Stimulated activated CD4-positive, alpha-beta T cell treated with anti-CD3 and anti-CD28 coated beads, Interleukin-4, amount 100 ng/mL, for 48 hours (primary cell): Measurements from ENCODE around the gene SLC2A5.
"Not testable (repeated sequence)": the region's sequence is repeated elsewhere in the genome, so short reads cannot be mapped to it uniquely, and the experiment has no call there.

ENCODE experiments used
- DNase-seq, 2 donors: peaks; one replicate each; pipeline ENCODE4 v3.0.0-alpha.2; 2020; ENCODE audit warnings: low read depth in 2 of 2

Gene SLC2A5

GRCh38 chr1:9069326-9070100 is at the start of gene SLC2A5:
TSS of gene SLC2A5 (minus strand) at chr1:9069635. CDS start at chr1:9069536, 99 bp downstream.
- no peak for DNase-seq

DNA sequence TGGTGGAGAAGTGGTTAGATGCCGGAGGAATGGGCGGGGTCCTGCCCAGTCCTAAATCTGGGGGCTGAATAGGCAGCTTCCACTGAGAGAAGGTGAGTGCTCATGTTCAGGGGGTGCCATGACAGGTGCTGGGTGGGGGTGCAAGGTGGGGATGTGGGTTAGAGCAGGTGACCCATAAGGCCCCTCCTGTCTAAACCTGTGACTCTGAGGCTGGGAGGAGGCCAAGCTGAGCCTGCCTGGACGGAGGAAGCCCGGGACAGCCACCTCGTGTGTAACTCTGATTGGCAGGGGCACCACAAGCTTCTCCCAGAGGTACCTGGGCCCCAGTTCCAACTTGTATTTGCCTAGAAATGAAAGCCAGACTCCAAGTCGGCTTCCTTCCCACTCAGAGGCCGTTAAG is 48.8 kb upstream of the SLC2A5 start:
- DNase-seq = no peak

DNA sequence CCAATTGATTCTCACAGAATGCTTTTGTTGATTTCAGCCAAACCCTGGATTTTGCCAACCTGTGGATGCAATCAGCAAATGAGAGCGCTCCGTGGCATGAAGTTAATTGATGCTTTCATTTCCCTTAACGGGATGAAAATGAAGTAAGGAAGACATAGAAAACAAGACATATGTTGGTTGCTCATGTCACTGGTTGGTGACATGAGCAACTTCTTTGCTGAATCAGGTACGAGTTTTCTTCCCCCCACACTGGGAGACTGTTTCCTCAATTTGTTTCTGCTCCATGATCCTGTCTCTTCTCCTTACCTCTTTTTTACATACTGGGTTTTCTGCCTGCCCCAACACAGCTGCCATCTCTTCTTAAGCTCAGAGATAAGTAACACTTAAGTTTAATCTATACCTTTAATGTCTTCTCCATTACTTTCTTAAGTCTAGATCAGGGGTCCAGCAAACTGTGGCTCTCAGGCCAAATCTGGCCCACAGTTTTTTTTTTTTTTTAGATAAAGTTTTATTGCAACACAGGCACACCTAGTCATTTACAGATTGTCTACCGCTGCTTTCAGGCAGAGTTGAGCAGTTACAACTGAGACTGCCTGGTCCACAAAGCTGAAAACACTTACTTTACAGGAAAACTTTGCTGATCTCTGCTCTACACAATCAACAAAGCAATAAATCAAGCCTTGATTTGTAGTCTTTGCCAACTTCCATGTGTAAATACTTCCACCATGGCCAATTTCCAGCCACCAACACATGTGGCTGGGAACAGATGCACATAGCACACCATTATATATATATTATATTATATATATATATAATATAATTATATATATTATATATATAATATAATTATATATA is 46.1 kb upstream of the SLC2A5 start:
- DNase-seq = no peak

DNA sequence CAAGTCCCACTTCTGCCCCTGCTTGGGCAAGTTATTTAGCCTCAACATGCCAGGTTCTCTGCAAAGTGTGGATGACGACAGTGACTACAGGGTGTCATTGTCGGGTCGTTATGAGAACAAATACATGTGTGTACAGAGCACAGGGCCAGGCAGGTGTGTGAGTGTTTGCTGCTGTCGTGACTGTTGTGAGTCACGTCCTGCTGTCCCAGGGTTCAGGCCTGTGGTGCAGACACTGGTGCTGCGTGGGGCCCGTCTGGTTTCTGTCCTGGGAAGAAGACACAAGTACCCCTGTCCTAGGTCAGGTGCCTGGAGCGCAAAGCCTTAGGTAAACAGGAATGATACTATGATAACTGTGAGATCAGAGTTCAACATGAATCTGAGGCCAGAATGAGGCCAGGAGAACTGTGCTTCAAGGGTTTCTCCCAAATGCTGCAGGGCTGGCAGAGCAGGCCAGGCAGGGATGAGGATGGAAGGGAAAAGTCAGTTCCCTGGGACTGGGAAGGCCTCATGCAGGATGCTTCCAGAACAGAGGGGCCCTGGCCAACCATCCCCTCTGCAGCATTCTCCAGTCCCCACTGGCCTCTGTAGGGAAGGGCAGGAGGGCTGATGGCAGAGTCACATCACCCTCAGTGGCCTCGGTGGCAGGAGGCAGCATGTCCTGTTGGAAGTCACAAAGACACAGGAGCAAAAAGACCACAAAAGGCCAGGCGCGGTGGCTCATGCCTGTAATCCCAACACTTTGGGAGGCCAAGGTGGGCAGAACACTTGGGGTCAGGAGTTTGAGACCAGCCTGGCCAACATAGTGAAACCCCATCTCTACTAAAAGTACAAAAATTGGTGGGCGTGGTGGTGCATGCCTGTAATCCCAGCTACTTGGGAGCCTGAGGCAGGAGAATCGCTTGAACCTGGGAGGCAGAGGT is 43.8 kb upstream of the SLC2A5 start:
- DNase-seq = no peak

- no peak for DNase-seq
Observed at GRCh38 chr1:9111957-9112356, 42.5 kb upstream of the SLC2A5 start.

GRCh38 chr1:9111357-9111691 is 41.9 kb upstream of the SLC2A5 start:
- DNase-seq = no peak

DNA sequence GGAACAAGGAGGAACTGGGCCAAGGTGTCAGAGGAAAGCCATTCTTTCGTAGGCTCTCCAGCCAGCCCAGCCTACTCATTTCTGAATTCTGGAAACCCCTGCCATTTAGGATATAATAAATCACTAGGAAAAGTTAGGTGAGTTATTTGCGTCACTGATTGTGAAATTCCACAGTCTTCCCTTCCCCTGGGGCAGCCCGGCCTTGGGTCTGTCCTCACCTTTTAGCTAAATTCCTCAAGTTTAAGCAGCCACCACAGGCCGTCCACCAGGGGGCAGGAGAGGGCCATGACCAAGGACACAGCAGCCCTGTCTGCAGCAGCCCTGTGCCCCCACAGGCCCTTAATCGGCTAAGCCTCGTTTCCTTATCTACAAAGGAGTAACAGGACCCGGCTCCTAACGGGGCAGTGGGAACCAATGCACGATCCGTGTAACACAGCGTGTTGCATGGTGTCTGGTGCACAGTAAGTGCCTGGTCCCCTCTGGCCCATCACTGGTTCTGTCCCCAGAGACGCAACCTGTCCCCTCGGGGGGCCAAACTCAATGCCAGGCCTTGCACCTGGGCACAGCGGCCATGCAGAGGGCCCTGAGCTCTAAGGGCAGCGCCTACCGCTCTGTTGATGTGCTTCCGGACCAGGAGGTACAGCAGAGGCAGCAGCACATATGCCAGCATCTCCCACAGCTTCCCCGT is 41.4 kb upstream of the SLC2A5 start:
- peak; percentile 83 to 90 for DNase-seq

- DNase-seq = no peak
Observed at GRCh38 chr1:9108056-9108665, 38.7 kb upstream of the SLC2A5 start.

DNA sequence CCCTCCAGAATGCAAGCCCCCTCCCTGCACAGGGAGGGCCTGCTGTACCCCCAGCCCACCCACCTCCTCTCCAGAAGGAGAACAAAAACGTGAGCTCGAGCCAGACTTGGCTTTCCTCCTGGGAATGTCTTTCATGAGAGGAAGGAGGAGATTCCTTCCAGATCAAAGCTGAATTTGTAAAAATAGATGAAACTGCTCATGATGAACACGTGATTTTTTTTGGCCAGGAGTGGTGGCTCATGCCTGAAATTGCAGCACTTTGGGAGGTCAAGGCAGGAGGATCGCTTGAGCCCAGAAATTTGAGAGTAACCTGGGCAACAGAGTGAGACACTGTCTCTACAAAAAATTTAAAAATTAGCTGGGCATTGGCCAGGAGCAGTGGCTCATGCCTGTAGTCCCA is 37.7 kb upstream of the SLC2A5 start:
- no peak for DNase-seq

DNA sequence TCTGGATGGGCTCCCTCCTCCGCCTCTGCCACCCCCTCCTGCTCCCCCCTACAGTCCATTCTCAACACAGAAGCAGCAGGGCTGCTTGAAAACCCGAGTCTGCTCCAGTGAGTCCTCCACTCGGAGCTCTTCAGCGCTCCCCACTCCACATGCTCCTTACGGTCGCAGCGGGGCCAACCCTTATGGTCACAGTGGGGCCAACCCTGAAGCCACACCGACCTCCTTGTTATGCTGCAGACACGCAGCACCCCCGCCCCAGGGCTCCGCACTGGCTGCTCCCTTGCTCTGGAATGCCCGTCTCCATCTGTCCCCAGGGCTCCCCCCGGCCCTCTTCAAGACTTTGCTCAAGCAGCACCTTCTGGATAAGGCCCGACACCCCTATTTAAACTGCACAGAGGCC is 36.9 kb upstream of the SLC2A5 start:
- DNase-seq = no peak

DNA sequence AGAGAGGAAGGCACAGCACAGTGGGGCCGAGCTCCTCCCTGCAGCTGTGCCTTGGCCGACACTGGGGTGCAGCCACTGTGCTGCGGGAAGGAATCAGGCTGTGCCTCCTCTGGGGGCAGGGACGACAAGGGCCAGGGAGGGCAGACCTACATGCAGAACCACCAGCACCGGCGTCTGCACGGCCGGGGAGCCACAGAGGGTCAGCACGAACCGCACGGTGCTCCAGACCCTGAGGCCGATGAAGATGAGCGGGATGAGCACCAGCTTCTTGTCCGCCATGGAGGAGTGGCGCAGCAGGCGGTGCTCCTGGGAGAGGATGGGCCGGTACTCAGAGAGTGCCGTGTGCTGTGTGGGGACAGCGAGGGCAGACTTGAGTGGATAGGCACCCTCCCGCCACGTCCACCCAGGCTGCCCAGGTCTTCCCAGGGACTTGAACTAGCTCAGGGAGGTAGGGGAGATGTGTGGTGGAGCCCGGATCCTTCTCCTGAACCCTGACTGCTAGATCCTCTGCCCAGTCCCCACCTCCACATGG is 36.0 kb upstream of the SLC2A5 start:
- DNase-seq = no peak

DNA sequence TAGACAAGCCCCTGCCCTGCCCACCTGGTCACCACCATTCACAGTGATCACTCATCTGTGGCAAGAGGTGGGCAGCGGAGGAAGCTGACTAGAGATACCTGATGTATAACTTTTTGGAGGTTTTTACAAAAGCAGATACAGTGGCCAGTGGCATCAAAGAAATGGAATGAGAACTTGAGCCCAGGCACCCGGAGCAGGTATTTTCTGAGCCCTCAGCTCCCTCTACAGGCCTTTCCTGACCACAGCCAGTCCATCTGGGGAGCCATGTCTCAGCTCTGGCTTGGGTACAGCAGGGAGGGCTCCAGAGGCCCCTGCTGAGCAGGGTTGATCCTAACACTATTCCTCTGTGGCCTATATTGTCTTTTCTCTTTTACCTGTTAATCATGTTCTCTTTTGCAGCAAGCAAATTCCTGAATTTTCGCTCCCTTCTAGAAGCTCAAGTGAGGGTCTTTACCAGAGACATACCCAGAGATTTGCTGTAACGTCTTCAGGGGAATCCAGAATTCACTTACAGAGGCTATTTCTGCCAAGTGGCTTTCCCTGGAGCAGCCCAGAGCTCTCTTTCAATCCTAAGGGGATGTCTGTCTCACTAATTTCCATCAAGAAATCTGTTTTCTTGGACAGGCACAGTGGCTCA is 32.2 kb upstream of the SLC2A5 start:
- no peak for DNase-seq

DNA sequence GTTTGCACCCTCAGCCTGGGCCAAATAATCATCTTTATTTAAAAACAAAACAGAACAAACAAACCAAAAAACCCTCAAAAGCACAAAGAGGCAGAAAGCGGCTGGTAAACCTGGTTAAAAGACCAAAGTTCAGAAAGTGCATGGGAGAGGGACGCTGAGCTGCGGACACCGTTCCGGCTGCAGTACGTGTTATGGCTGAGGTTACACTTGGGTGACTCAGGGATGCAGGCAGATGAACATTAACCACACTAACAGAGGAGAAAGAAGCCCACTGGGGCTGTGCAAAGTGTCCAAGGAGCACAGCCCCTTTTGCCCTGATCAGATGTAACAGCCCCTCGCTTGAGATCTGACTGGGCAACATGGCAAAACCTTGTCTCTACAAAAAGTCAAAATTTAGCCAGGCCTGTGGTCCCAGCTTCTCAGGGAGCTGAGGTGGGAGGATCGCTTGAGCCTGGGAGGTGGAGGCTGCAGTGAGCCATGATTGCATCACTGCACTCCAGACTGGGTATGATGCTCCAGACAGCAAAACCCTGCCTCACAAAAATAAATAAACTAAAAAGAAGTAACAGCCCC is 31.1 kb upstream of the SLC2A5 start:
- no peak for DNase-seq

- DNase-seq = no peak
Observed at GRCh38 chr1:9099555-9099954, 30.1 kb upstream of the SLC2A5 start.

GRCh38 chr1:9097947-9098705 is 28.7 kb upstream of the SLC2A5 start:
- no peak for DNase-seq

DNA sequence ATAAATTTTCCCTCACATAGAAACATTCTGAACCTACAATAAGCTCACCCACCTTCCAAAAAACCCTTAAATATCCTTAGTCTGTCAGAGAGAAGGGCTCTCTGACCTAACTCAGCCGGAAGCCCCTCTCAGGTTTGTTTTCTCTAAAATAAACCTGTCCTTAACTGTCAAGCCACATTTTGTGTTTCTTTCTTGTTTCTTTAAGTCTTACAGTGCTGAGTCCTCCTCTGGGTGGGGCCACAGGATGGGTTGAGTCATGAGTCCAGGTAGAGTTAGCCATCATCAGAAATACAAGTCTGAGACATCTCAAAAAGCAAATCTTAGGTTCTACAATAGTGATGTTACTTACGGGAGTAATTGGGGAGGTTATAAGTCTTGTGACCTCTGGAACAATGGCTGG is 26.4 kb upstream of the SLC2A5 start:
- DNase-seq = no peak

DNA sequence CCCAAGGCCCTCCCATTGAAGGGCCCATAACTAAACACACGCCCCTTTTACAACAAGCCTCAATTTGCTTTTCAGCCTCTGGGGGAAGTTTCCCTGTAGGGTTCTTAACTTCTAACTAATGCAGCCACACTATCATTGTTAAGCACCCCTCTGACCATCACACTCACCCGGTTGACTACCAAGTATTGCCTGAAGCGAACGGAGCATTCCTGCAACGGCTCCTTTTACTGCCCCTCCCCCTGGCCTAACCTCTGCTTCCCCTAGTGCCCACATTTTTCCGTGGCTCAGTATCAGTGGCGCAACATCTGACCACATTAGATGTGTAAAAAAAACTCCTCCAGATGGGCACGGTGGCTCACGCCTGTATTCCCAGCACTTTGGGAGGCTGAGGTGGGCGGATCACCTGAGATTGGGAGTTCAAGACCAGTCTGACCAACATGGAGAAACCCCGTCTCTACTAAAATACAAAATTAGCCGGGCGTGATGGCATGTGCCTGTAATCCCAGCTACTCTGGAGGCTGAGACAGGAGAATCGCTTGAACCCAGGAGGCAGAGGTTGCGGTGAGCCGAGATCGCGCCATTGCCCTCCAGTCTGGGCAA is 24.7 kb upstream of the SLC2A5 start:
- not testable (repeated sequence) for DNase-seq

- DNase-seq = no peak
Observed at GRCh38 chr1:9093581-9093980, 24.1 kb upstream of the SLC2A5 start.

- DNase-seq = no peak
Observed at GRCh38 chr1:9093091-9093490, 23.7 kb upstream of the SLC2A5 start.
